ENCODE measurements around the gene FBXO34.

Gene FBXO34

DNA sequence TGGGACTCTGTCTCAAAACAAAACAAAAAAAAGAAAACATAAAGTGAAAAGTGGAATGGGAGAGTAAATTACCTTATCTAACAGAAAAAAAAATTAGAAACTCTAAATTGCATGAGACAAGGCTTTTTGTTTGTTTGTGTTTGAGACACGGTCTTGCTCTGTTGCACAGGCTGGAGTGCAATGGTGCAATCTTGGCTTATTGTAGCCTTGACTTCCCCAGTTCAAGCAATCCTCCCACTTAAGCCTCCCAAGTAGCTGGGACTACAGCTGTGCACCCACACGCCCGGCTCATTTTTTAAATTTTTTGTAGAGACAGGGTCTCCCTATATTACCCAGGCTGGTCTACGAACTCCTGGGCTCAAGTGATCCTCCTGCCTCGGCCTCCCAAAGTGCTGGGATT, 17.9 kb upstream of the FBXO34 start:
- Mint-ChIP-seq H3K36me3 (ENCODE audit: low read depth) (no peaks in the 10 kb centered on the region), H3K9me3 (no peaks in the 10 kb centered on the region), H3K4me1 (ENCODE audit: low read depth) (no peaks in the 10 kb centered on the region), H3K4me3 (no peak overlapping the region), H3K27ac (no peak overlapping the region), H3K27me3 (peaks cover 11% of the 10 kb centered on the region)
- no peak for DNase-seq

DNA sequence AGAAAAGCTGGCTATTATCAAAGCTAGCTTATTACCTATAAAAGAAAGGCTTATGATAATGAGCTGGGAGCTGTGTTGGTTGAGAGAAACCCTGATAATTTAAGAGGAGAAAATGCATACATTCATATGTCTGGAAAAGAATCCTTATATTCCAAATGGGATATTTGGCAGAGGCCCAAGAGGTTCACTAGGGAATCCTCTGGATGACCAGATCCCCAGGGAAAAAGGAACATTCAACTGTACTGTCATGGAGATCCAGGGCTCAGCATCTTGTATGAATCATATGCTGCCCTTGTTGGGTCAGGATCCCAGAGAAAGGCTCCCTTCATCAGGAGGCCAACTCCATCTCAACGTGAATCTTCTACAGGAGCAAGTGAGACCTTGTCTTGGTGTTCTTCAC, 16.6 kb upstream of the FBXO34 start:
- no peak overlapping the region for H3K4me3 Mint-ChIP-seq
- H3K27me3 Mint-ChIP-seq, result peaks cover 6% of the 10 kb centered on the region
- no peaks in the 10 kb centered on the region for H3K36me3 Mint-ChIP-seq (ENCODE audit: low read depth)
- DNase-seq, result no peak
- H3K4me1 Mint-ChIP-seq (ENCODE audit: low read depth), result no peaks in the 10 kb centered on the region
- no peak overlapping the region for H3K27ac Mint-ChIP-seq
- no peaks in the 10 kb centered on the region for H3K9me3 Mint-ChIP-seq

DNA sequence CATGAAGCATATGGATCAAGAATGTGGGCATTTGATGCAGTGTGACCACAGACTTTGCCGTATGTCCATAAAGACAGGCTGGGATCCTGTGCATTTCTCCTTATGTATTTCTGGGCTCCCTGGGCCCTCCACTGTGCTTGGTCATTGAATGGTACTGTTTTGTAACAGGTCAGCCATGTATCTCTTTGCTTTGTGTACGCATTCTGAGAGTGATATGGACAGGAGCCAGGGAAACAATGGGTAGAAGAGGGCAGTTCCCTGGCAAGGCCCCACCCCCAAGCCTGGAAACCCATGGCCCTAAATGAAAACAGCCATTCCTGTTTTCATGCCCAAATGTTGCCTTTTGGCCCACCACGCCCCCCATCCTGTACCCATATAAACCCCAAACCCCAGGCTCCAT, 15.2 kb upstream of the FBXO34 start:
- H3K27me3 Mint-ChIP-seq, result peaks cover 4% of the 10 kb centered on the region
- H3K4me3 Mint-ChIP-seq, result no peak overlapping the region
- no peaks in the 10 kb centered on the region for H3K36me3 Mint-ChIP-seq (ENCODE audit: low read depth)
- no peak for DNase-seq
- no peaks in the 10 kb centered on the region for H3K9me3 Mint-ChIP-seq
- H3K27ac Mint-ChIP-seq, result no peak overlapping the region
- no peaks in the 10 kb centered on the region for H3K4me1 Mint-ChIP-seq (ENCODE audit: low read depth)

DNA sequence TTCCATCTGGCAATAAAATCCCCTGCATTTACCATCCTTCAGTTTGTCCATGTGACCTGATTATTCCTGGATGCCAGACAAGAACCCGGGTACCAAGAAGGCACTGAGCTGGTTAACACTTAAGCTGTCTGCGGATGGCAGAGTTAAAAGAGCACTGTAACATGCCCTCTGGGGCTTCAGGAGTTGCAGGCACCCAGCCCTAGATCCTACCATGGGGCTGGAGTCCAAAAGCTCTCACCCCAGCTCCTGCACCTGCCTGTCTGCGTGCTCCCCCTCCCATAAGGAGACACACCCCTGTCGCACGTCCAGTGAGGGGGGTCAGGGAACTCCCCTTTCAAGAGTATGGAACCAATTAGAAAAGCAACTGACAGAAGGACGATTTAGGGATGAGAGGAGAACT, 14.6 kb upstream of the FBXO34 start:
- Mint-ChIP-seq H3K27me3 (no peaks in the 10 kb centered on the region), H3K4me1 (ENCODE audit: low read depth) (no peaks in the 10 kb centered on the region), H3K36me3 (ENCODE audit: low read depth) (no peaks in the 10 kb centered on the region), H3K27ac (no peak overlapping the region), H3K9me3 (no peaks in the 10 kb centered on the region), H3K4me3 (no peak overlapping the region)
- no peak for DNase-seq

DNA sequence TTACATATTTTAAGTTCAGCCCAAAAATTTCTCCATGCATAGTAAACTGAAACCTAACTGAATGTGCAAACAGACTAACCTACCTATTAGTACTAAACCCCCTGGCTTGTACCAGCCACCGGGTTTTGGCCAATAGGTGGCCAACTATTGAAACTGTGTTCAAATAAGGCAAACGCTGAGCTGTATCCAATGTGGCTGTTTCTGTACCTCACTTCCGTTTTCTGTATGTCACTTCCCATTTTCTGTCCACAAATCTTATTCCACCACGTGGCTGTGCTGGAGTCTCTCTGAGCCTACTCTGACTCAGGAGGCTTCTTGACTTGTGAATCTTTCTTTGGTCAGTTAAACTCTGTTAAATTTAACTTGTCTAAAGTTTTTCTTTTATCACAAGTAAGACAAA, 6.0 kb upstream of the FBXO34 start:
- Mint-ChIP-seq H3K27me3 (no peaks in the 10 kb centered on the region), H3K36me3 (ENCODE audit: low read depth) (no peaks in the 10 kb centered on the region), H3K4me3 (no peak overlapping the region), H3K27ac (no peak overlapping the region), H3K9me3 (no peaks in the 10 kb centered on the region), H3K4me1 (ENCODE audit: low read depth) (peaks cover 4% of the 10 kb centered on the region)
- no peak for DNase-seq

DNA sequence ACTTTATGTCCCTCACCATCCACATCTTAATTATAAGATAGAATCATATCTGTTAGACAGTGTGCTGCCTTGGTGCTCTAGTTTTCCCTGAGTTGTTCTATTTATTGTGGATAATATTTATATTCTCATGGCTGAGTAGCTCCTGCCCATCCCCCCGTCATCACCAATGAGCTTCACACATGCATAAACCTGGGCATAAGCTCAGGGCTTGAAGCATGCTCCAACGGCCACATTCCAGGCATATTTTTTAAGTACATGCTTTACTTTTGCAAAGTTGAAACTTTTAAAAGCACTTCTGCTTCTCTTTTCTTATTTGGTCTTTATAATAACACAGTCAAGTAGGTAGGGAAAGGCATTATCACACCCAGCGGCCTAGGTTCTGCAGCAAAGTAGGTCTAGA, 3.4 kb upstream of the FBXO34 start:
- H3K27me3 Mint-ChIP-seq, result no peaks in the 10 kb centered on the region
- H3K36me3 Mint-ChIP-seq (ENCODE audit: low read depth), result peaks cover 8% of the 10 kb centered on the region
- H3K9me3 Mint-ChIP-seq, result no peaks in the 10 kb centered on the region
- DNase-seq, result no peak
- H3K4me1 Mint-ChIP-seq (ENCODE audit: low read depth), result peaks cover 20% of the 10 kb centered on the region
- no peak overlapping the region for H3K4me3 Mint-ChIP-seq
- H3K27ac Mint-ChIP-seq, result no peak overlapping the region

DNA sequence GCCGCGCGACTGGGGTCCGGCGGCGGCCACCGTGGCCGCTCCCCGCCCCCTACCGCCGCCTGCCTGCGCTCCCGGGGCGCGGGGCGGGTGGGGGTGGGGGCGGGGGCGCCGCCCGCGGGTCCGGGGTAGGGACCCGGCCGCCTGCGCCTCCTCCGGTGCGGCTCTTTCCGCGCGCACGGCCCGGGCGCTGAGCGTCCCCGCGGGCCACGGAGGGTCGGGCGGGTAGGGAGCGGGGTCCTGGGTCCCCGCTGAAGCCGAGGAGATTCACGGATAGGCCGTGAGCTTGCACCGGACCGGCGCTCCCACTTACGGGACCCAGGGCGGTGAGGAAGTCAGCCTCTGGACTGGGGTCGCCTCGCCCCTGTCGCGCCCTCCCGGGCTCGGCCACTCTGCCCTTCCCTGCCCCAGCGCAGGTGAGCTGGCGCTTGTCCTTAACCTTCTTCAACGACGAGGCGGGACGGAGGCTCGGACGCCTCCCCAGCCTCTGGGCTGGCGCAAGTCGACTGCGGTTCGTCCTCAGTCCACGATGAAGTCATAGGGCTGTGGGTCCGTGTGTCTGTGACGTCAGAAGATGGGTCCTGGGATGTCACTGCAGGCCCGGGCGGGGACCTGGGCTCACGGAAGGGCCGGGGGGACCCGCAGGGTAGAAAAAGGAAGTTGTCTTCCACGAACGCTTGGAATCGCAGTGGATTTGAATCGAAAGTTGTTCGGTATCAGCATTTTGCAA, 514 bp downstream of the FBXO34 start:
- peaks cover 50% of the 10 kb centered on the region for H3K4me1 Mint-ChIP-seq (ENCODE audit: low read depth)
- H3K27ac Mint-ChIP-seq, result peak overlapping the region; percentile 94
- peak; percentile 72 for DNase-seq

DNA sequence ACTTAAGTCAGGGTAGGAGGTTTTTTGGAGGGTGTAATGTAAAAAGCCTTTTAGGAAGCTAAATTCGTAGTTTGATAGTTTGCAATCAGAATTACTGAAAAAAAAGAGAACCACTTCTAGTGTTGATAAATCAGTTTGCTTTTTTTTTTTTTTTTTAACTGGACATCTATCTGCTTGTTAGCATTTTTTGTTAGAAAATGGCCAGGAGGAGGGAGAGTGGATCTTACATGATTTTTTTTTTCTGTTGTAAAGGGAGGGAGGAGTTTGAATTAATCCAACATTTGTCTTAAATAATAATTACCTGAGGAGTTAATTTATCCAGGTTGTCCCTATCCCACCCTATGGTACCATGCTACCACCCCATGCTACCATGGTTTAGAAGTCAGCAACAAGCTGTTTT, 1.2 kb downstream of the FBXO34 start:
- Mint-ChIP-seq H3K4me1 (ENCODE audit: low read depth) (peaks cover 55% of the 10 kb centered on the region), H3K9me3 (no peaks in the 10 kb centered on the region), H3K4me3 (peak overlapping the region; percentile 87), H3K27ac (peak overlapping the region; percentile 94), H3K27me3 (no peaks in the 10 kb centered on the region), H3K36me3 (ENCODE audit: low read depth) (peaks cover 10% of the 10 kb centered on the region)
- no peak for DNase-seq

More for the DNA sequence above, 514 bp downstream of the FBXO34 start:
- Mint-ChIP-seq H3K9me3 (no peaks in the 10 kb centered on the region), H3K4me3 (peak overlapping the region; percentile 87), H3K27me3 (no peaks in the 10 kb centered on the region), H3K36me3 (ENCODE audit: low read depth) (peaks cover 10% of the 10 kb centered on the region)

DNA sequence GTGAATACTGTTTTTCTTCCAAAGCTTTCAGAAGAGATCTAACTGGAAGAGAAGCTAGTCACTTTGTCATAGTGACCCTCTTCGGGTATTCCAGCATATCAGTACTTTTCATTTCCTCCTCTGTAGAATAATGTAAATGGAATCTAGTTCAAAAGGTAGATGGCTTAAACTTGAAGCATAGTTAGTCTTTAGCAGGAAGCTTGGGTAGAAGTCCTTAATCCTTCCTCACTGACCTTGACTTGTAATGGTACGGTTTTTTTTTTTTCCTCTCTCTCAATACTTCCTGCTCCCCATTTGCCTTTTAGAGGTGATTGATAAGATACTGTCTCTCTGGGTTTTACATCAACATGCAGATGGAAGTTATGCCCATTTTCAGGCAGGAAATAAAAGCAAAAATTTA, 1.7 kb downstream of the FBXO34 start:
- Mint-ChIP-seq H3K27me3 (no peaks in the 10 kb centered on the region), H3K4me3 (peak overlapping the region; percentile 87), H3K27ac (peak overlapping the region; percentile 13), H3K36me3 (ENCODE audit: low read depth) (peaks cover 10% of the 10 kb centered on the region), H3K9me3 (no peaks in the 10 kb centered on the region), H3K4me1 (ENCODE audit: low read depth) (peaks cover 61% of the 10 kb centered on the region)
- DNase-seq, result no peak

DNA sequence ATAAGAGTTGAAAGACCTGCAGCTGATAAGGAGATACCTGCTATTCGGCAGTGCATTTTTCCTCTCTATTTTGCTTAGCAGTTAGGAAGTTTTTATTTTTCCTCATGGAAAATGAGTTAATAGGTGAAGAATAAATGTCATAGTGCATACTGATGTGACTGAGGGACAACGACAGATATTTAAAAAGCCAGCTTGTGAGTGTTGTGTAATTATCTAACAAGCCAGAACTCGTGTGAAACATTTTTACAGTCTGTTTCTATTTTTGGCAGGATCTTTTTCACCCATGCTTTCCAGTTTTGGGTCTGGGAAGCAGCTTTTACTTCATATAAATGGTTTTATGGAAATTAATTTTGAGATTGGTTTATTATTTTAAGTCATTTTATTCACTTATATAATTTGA, 2.9 kb downstream of the FBXO34 start:
- Mint-ChIP-seq H3K27me3 (no peaks in the 10 kb centered on the region), H3K4me3 (no peak overlapping the region), H3K36me3 (ENCODE audit: low read depth) (peaks cover 16% of the 10 kb centered on the region), H3K27ac (no peak overlapping the region), H3K9me3 (no peaks in the 10 kb centered on the region), H3K4me1 (ENCODE audit: low read depth) (peaks cover 66% of the 10 kb centered on the region)
- DNase-seq, result no peak

DNA sequence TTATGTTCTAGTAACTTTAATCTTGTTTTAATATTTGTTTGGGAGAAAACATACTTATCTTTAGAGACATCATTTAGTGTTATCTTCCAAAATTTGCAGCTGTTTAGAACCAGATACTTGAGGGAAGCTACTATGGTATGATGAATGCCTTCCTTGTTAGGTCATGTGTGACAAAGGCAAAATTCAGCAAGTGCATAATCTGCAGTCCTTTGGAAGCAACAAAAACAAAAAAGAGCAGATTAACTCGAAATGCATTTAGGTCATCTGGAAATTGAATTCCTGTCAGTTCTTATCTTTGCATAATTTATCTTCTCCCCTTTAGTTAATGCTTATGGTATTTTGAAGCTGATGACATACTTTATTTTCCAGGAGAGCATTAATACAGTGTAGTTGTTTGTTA, 3.5 kb downstream of the FBXO34 start:
- H3K27ac Mint-ChIP-seq, result no peak overlapping the region
- H3K4me3 Mint-ChIP-seq, result no peak overlapping the region
- H3K4me1 Mint-ChIP-seq (ENCODE audit: low read depth), result peaks cover 71% of the 10 kb centered on the region
- H3K27me3 Mint-ChIP-seq, result no peaks in the 10 kb centered on the region
- no peaks in the 10 kb centered on the region for H3K9me3 Mint-ChIP-seq
- DNase-seq, result no peak
- H3K36me3 Mint-ChIP-seq (ENCODE audit: low read depth), result peaks cover 21% of the 10 kb centered on the region

DNA sequence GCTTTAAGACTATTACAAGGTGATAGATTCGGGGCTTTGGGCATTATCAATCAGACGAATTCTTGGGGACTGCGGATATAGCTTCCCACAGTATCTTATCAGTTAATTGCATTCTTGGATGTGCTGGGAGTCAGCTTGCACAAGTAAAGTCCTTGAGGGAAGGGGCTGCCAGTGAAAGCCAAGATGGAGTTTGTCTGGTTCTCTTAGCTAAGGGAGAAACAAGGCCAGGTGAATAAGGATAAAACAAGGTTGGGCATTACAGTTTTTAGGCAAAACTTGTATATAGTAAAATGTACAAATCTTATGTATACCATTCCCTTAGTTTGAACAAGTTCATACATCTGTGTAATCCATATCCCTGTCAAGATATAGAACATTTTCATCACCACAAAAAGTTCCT, 5.5 kb downstream of the FBXO34 start:
- peaks cover 67% of the 10 kb centered on the region for H3K4me1 Mint-ChIP-seq (ENCODE audit: low read depth)

DNA sequence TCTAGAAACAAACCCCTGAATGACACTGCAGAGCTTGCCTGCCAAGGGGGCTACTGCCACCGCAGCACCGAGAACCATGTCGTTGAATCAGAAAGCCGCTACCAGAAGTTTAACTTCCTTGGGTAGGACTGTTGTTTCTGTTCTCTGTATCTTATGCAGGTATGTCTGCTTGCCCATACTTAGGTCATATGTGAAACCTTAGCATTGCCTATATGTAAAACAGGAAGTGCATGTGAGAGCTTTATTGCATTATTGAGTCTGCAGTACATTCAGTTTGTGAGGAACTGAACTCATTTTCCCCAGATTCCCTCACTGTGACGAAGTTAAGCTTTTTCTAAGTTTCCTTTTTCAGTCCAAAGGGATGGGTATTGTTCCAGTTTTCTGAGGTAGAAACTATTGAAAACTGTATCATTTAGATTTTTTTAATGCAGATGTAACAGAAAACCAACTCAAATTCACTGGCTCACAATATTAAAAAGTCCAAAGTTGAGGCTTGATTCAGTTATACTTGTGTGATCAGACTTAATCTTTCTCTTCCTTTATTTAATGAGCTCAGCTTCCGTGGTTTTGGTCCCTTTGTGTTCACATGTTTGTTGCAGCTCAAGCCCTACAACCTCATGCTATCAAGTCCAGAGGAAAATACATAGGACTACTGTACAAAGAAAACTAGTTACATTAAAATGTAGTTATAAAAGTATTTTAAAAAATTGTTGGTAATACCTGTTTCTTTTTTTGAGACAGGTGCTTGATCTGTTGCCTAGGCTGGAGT, 6.9 kb downstream of the FBXO34 start:
- peaks cover 65% of the 10 kb centered on the region for H3K4me1 Mint-ChIP-seq (ENCODE audit: low read depth)
- H3K4me3 Mint-ChIP-seq, result no peak overlapping the region
- no peaks in the 10 kb centered on the region for H3K27me3 Mint-ChIP-seq

More for the DNA sequence above, 5.5 kb downstream of the FBXO34 start:
- DNase-seq, result no peak
- Mint-ChIP-seq H3K27ac (no peak overlapping the region), H3K27me3 (no peaks in the 10 kb centered on the region), H3K4me3 (no peak overlapping the region), H3K9me3 (no peaks in the 10 kb centered on the region), H3K36me3 (ENCODE audit: low read depth) (peaks cover 28% of the 10 kb centered on the region)

DNA sequence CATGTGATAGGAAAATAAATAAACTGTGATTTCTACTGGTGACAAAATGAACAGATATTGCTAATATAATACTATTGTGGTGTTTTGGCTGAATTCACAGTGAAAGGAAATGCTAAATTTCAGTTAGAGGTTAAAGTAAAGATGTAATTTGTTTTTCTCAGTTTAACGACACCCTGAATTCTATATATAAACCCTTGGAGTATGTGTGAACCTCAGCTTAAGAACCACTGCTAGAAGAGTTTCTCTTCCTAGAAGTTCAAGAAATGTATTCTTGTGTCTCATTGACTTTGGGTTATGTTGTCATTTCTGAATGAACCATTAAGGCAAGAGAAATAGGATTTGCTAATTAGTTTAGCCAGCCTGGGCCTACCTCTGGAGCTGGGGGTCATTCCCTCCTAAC, 8.2 kb downstream of the FBXO34 start:
- peaks cover 31% of the 10 kb centered on the region for H3K36me3 Mint-ChIP-seq (ENCODE audit: low read depth)
- H3K4me1 Mint-ChIP-seq (ENCODE audit: low read depth), result peaks cover 54% of the 10 kb centered on the region
- DNase-seq, result no peak
- H3K27ac Mint-ChIP-seq, result no peak overlapping the region
- no peaks in the 10 kb centered on the region for H3K27me3 Mint-ChIP-seq
- no peak overlapping the region for H3K4me3 Mint-ChIP-seq
- no peaks in the 10 kb centered on the region for H3K9me3 Mint-ChIP-seq

More for the DNA sequence above, 6.9 kb downstream of the FBXO34 start:
- H3K36me3 Mint-ChIP-seq (ENCODE audit: low read depth), result peaks cover 31% of the 10 kb centered on the region
- H3K9me3 Mint-ChIP-seq, result no peaks in the 10 kb centered on the region
- DNase-seq, result no peak
- peak overlapping the region; percentile 80 for H3K27ac Mint-ChIP-seq

DNA sequence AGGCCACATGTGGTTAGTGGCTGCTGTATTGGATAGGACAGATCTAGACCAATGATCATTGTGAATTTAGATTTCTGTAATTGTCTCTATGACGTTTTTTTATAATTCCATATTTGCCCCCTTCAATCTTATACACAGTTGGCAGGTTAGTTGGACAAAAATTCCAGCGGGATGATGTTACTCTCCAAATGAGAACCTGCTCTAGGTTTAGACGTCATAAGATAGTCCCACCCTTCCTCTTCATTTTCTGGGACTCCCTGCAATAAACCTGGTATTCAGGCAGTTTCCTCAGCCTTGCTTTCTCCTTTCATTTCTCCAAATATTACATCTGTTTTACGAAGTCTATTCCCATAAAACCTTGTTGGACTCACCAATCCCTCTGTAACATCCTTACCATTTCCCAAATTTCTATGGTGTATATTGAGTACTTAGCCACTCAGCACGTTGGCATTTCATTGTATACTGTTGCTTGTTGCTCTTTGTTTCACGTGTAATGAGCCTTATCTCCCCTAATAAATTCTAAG, 10.2 kb downstream of the FBXO34 start:
- Mint-ChIP-seq H3K4me1 (ENCODE audit: low read depth) (peaks cover 50% of the 10 kb centered on the region), H3K36me3 (ENCODE audit: low read depth) (peaks cover 39% of the 10 kb centered on the region)

More for the DNA sequence above, 10.2 kb downstream of the FBXO34 start:
- Mint-ChIP-seq H3K9me3 (no peaks in the 10 kb centered on the region), H3K4me3 (no peak overlapping the region), H3K27ac (no peak overlapping the region), H3K27me3 (no peaks in the 10 kb centered on the region)
- DNase-seq, result no peak
